Esophagus muscularis mucosa (tissue), 3 donors: ENCODE results near the gene CDK19.

Experiments
- POLR2A ChIP-seq: fragments of 450-650 bp; IDR thresholded peaks from one replicate; pipeline ENCODE4 v1.6.1; 2017; ENCODE audit warnings: antibody characterized with exemption, moderate library complexity, mild to moderate bottlenecking, low read depth
- POLR2AphosphoS5 ChIP-seq, 2 donors: sonication (generic); formaldehyde crosslinking; IDR thresholded peaks; one replicate each; pipeline ENCODE4 v1.6.1; 2017; ENCODE audit warnings: antibody characterized with exemption in 2 of 2
- TF ChIP-seq, protein P1 (sequence below), 3 experiments: fragments of 200-600 bp in 2 of 3; fragments of 450-650 bp in 1 of 3; sonication (generic) in 2 of 3; IDR thresholded peaks; one replicate each; pipeline ENCODE4 v1.5.1; 2017 to 2019; ENCODE audit warnings: antibody characterized with exemption in 3 of 3, mild to moderate bottlenecking in 2 of 3, moderate library complexity in 1 of 3

DNA sequence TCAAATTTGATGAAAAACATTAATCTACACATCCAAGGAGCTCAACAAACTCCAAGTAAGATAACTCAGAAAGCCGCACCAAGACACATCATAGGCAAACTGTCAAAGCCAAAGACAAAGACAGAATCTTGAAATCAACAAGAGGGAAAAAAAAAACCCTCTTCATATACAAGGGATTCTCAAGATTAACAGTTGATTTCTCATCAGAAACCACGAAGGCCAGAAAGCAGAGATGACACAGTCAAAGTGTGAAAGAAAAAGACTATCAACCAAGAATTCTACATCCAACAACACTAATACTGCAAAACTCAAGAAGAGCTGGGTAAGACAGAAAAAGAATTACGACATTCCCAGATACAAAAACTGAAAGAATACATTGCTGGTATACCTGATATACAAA, 73.8 kb downstream of the CDK19 start:
- TF ChIP-seq, protein P1, sequence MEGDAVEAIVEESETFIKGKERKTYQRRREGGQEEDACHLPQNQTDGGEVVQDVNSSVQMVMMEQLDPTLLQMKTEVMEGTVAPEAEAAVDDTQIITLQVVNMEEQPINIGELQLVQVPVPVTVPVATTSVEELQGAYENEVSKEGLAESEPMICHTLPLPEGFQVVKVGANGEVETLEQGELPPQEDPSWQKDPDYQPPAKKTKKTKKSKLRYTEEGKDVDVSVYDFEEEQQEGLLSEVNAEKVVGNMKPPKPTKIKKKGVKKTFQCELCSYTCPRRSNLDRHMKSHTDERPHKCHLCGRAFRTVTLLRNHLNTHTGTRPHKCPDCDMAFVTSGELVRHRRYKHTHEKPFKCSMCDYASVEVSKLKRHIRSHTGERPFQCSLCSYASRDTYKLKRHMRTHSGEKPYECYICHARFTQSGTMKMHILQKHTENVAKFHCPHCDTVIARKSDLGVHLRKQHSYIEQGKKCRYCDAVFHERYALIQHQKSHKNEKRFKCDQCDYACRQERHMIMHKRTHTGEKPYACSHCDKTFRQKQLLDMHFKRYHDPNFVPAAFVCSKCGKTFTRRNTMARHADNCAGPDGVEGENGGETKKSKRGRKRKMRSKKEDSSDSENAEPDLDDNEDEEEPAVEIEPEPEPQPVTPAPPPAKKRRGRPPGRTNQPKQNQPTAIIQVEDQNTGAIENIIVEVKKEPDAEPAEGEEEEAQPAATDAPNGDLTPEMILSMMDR (IDR thresholded peaks at IDR 0.05) = no peak
- TF ChIP-seq POLR2A = no peak
- no peak for TF ChIP-seq POLR2AphosphoS5 (IDR thresholded peaks at IDR 0.05)
